GM21381 (cell line): Measurements from ENCODE around the gene RIC8B.

Experiments
- ATAC-seq: cut with Tn5 transposase; IDR thresholded peaks from one replicate; pipeline ENCODE4 v1.9.1; 2021; ENCODE audit warnings: mild to moderate bottlenecking, moderate library complexity; ENCODE audit not compliant: unreplicated experiment

RIC8B gene

DNA sequence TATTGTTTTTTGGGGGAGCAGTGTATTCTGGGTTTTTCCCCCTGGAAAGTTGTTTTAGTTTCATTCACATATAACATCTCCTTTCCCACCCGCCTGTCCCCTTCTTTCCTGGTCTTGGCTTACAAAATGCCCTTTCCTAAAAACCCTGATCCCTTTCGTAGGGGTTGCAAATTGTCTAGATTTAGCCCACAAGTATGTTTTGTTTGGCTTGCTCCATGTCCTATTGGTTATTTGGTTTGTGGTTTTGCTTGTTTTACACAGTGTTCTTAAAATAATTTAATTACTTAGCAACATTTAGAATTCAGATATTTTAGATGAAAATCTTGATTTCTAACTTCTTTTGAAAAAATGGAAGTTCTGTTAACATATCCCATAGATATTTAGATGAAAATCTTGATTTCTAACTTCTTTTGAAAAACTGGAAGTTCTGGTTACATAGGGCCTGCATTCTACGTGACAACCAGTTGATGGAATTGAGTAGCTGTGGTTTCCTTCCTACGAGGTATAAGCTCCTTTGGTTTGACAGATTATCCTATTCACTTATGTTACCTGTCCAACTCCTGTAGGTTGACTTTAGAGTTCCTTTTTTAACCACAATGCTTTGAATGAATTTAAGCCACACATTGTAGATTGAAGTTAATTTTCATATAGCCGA, 92.1 kb downstream of the RIC8B start:
- ATAC-seq: no peak

DNA sequence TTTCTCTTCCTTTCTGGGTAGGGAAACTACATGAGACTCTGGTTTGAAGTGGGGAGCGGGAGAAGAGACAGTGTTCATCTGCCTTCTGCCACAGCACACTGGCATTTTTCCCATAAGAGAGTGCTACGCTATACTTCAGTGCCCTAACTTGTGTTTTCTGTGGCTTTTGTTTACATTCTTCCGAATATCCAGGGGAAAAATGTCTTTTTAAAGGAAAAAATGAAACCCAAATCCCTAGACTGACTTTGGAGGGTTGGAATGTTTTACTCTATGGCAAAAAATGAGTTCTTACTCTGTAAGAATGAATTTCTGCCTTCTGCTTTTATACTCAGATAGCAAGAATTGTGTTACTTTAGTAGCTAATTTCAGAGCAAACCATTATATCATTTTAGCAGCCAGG, 93.2 kb downstream of the RIC8B start:
- no peak for ATAC-seq

DNA sequence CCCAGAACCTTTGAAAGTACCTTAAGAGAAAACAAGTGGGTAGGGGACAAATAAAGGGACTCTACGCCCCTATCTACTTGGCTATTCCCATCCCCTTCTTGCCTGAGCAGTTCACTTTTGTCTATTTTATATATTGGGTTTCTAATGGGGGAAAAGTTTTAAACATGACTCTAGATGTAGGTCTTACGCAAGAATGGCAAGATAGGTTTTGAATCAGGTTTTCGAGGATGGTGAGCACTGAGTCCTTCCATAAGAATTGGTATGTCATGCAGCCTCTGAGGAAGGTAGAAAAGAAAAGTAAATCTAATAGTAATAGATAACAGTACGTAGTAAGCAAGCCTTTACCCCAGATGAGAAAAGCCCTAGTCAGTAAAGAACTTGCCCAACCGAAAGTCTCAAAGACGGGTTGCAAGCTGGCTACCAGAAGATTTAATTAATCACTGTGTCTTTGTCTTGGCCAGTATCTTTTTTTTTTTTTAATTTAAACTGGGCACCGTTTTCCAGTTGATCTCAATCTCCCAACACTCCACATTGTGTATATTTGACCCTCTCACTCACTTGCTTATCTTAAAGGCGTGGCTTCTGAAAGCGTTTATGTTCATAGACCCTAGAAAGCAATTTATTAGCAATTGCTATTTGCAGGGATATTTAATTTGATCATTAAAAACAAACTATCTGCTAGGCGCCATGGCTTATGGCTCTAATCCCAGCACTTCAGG, 94.7 kb downstream of the RIC8B start:
- ATAC-seq: no peak

DNA sequence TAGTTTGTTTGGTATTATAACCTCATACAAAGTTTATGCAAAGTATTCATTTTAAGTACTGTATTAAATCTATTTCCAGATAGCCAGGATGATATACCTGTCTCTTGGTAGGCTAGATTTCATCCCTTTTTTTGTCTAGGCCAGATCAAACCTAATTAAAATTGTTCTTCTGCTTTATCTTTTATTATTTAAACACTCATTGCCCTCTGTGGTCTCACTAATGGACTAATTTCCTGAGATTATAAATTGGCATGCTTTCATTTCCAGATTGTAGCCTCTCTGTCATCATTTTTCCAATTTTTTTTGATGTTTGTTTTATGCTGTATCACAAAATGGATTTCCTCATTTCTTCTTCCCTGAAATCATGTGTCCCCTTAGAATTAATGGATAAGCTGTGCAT, 95.6 kb downstream of the RIC8B start:
- ATAC-seq: no peak

DNA sequence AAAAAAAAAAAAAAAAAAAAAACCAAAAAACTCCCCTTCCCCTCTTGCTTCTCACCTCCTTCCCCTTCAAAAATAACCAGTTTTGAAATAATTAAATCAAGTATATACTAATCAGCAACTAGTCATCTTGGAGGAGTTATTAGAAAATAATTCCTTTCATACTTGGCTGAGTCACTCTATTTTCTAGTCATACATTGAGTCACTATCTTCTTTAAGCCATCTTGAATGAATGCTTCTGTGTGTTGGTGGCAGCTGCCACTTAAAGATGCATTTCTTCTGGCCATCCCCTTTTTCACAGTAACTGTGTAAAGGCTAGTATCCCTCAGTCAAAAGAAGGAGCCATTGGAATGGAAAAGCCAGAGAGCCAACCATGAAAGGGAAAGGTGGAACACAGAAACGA, 97.0 kb downstream of the RIC8B start:
- ATAC-seq: no peak

DNA sequence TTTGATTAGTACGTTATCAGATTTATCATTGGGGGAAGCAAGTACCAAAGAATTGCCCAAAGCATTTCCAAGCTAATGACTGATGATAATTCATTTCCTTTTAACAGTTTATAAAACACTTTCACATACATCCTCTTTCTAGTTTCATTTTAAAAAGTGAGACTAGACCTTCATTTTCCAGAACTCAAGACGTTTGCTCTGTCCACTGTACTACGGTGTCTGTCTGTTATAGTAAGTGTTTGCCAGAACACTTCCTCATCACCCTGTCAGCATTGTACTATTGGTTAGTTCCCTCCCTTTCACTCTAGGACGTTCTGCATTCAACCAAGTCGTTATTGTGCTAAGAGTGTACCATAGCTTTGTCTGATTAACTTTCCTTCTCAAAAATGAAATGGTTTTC, 99.5 kb downstream of the RIC8B start:
- no peak for ATAC-seq

DNA sequence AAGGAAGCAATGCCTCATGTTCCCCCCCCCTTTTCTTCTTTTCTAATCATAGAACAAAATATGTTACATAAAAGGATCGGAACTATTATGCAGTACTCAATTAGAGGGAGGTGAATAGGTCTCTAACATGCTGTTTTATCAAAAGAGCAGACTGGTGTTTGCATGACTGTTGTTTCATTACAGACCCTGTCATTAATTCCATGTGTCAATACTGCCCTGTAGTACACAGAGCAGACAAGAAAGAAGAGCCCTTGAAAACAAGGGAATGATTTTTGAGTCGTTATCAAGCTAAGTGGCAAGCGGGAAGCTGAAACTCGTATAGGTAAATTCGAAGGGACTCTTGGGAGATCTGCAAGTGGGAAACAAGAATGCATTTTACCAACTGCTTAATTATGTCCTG, 104.3 kb downstream of the RIC8B start:
- no peak for ATAC-seq

DNA sequence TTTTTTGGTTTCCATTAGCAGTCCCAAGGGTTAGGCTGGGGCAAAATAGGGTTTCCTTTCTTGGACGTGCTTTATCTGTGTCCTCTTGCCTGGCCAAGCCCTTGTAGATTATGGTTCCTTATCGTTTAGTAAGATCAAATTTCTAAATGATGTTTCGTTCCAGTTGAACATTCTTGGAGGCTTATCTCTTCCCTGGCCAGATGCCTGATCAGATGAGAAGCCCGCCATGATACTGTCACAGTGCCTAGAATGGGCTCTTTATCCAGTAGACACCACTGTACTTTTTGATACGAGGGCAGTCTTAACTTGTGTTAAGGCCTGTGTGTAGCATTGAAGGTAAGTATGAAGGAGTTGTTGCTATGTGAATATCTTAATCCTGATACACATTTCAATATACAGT, 105.1 kb downstream of the RIC8B start:
- ATAC-seq: no peak

DNA sequence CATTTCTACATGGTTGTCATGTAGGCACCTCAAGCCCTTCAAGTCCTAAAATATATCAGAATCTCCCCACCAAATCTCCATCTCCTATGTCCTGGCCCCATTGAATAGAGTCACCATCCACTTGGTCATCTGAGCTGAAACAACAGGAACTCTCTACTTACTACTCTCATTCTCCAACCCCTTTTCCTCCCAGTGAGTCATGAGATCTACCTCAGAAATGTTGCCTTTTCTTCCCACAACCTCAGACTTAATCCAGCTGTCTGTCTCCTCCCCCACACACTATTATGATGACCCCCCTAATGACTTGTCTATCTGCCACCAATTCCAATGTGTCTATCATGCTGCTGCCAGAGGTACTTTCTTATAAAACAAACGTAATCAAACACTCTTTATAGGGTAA, 108.9 kb downstream of the RIC8B start:
- no peak for ATAC-seq

DNA sequence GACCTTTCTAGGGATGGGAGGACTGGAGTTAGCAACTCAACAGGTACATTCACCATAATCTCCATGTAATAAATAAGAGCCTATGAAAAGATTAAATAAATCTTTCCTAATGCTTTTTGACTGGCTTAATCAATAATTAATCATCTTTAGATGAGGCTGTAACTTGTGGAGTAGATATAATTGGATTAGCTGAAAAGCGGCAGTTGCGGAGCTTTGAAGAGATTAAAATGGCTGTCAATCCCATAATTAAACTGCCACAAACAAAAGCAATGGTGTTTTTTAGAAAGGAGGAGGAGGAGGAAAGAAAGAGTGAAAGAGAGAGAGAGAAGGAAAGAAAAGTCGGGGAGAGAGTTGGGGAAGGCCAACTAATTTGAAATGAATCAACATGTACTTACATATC, 110.5 kb downstream of the RIC8B start:
- no peak for ATAC-seq

DNA sequence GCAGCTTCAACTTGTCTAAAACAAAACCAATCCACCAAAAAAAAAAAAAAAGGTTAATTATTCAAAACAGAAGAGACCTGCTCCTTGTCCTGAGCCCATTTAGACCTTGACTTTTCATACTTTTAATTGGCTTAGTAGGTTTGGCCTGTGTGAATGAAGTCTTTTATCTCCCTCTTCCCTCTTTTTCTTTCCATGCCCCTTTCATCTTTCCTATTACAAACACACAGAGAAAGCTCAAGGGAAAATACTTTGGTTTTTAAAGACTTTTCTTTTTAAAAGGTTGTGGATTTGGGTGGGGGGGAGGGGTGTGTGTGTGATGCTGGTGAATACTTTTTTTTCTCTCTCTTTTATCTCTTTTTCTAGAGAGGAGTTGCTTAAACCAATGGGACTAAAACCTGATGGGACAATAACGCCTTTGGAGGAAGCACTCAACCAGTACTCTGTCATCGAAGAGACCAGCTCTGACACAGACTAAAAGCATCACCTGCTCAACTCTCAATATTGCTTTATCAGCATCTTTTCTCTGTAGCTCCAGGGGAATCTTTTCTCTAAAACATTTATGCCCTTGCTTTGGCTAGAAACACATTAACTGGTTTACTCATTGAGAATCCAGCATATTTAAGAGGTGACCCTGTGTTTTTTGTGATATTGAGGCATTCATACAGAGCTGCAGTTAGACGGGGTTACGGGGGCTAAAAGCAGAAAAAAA, 111.2 kb downstream of the RIC8B start:
- no peak for ATAC-seq

DNA sequence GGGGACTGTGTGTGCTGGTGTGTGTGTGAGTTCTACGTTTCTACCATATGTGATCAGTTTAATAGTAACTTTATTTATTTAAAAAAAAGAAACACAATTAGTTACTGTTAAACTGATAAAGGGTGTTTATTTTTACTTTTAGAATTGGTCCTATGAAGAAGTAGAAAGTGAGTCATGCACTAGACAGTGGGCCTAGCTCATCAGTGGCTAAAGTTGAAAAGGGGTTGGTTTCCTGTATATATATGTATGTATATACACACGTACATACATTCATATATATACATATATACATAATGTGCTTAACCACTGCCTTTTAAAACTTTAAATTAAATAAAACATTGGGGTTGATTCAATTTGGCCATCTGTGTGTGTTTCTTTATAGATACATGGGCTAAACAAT, 112.5 kb downstream of the RIC8B start:
- ATAC-seq: no peak

DNA sequence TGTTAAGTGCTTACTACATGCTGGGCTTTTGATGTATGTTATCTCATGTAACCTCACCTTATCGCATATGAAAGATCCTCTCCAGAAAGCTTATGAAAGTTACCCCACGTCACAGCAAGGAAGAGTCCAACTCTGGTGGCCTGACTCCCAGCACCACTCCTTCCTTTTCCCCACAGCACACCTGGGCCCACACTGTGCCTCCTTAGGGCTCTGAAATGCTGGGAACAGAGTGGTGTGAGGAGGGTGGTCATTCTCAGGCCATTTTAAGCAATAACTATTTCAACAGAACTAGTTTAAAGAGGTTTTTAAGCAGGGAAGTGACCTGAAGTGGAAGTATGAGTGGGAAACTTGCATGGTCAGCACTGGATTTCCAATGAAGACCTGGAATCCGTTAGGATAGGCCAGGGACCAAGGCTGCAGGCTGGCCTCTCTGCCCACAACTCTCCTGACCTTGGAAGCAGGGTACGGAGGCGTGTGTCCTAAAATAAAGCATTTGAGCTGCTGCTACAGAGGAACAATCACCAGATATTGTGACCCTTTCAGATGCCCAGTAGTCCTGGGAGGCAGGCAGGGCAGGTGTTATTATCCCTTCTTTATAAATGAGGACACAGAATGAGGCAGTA, 114.0 kb downstream of the RIC8B start:
- ATAC-seq: no peak

DNA sequence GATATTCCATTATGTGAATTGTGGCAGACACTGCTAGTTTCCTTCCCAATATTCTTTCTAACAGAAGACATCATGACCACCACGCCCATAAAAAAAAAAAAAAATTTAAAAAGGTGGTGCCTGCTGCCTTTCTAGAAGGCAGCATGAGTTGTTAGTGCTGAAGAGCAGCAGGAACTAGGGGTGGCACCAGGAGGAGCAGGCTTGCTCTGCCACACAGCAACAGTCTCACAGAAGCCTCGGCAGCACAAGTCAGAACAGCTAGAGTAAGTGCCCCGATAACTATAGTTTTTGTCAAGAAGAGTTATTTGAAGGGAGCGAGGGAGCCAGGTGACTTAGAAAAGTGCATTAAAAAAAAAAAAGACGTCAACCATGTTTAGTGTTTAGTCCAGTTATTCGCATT, 114.8 kb downstream of the RIC8B start:
- ATAC-seq: no peak

DNA sequence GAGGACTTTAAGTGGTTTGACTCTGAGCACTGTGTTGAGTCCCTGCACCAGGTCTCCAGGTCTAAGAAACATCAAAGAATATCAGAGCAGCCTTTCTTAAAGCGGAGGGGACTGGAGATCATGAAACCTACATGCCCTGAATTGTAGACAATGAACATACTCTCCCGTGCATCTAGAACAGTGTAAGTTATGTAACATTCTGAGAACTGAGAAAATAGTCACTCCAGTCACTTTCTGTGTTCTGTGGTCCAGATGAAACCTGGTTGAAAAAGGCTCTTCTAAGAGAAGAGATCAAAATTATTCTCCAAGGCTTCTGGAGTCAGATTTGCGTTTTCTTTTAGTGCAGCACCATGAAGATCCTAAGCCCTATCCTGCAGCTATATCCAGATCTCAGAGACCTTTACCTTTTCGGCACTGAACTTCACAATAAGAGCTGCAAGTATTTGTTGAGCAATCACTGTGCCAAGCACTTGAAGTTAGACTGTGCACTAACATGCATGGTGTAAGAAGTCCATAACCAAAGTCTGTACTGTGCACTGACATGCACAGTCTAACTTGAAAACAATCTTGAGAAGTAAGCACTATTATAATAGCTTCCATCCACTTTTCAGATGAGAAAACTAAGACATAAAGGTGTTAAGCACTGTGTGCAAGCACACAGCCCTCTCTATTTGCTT, 115.6 kb downstream of the RIC8B start:
- ATAC-seq: no peak

DNA sequence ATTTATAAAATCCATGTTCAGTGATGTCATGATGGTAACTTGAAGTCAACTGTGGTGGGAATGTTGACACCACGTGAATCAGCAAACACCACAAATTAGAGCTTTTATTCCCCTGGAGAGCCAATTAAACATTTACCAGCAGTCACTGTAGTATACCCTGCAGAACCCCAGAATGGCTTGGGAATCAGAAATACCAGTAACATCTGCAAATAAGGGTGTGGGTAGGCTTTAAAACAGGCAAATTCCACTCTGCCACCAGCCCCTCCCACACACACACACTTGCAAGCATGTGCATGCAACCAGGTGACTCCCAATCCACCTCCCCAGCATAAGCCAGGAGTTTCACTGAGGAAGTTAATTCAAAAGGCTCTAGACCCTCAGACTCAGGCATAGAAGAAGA, 117.6 kb downstream of the RIC8B start:
- ATAC-seq: no peak

DNA sequence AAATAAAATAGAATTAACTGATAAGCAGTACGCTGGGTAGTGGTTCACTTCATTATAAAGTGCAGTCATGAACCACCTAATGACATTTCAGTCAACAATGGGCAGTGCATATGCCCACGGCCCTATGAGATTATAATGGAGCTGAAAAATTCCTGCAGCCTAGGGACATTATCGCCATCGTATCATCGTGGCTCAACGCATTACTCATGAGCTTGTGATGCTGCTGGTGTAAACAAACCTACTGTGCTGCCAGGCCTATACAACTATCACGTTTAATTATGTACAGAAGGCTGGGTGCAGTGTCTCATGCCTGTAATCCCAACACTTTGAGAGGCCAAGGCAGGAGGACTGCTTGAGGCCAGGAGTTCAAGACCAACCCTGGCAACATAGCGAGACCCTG, 119.0 kb downstream of the RIC8B start:
- ATAC-seq: no peak

DNA sequence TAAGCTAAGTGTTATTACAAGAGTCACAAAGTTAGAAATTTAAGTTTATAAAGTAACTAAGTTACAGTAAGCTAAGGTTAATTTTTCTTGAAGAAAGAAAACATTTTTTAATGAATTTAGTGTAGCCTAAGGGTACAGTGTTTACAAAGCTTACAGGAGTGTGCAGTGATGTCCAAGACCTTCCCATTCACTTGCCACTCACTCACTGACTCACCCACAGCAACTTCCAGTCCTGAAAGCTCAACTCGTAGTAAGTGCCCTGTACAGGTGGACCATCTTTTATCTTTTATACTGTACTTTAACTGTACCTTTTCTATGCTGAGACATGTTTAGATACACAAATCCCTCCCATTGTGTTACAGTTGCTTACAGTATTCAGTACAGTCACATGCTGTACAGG, 120.3 kb downstream of the RIC8B start:
- ATAC-seq: no peak

DNA sequence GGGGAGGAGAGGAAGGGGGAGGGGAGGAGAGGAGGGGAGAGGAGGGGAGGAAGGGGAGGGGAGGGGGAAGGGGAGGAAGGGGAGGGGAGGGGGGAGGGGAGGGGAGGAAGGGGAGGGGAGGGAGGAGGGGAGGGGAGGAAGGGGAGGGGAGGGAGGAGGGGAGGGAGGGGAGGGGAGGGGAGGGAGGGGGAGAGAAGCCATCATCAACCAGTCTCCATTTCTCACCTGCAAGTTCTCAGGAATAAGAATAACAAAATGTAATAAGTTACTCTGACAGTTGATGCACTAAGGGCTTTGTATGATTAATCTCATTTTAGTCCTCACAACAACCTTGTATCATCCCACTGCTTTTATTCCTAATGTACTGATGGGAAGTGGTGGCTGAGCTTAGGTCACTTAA, 122.1 kb downstream of the RIC8B start:
- no peak for ATAC-seq

DNA sequence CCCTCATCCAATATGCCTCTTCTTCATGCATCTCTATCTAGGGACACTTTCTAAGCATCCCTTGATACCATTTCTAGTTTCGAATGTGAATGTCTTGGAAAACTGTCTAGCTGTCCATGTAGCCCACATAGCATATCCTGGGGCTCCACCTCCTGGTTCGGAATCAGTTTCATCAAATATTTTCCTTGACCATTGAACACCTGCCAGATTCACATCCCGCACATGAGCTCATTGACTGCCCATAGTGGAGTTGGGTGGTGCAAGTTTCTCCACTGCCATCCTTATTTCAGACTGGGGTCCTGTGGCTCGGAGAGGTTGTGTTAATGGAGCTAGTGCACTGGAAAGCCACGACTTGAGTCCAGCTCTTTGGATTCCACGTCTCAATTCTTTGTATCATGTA, 122.6 kb downstream of the RIC8B start:
- no peak for ATAC-seq
